Uterine smooth muscle cell (primary cell): ENCODE measurements around the gene SPATS2. TPM values are rescaled to one million over a fixed set of nuclear protein-coding genes. Genes with fewer than 3 reads are reported as not detected.

ENCODE experiments used
- total RNA-seq: library from RNA; depleted of rRNA; stranded (reverse); fragments of >200 nt; gene quantifications from 2 replicates; pipeline ENCODE4 v1.2.3, GENCODE V29; 2014

The SPATS2 gene
- total RNA-seq: 21.5 and 30.7 TPM in 2 replicates

GRCh38 chr12:49367381-49368239, at the start of gene SPATS2:
SPATS2 (plus strand) TSS chr12:49367462; CDS start chr12:49461013, 93,551 bp downstream.

GRCh38 chr12:49322708-49323523, 44.3 kb upstream of the SPATS2 start, which contains the start of gene TROAP:
TROAP (plus strand) TSS chr12:49323255; CDS start chr12:49323609, 354 bp downstream.

GRCh38 chr12:49336645-49337584, 30.3 kb upstream of the SPATS2 start, which contains the start of gene C1QL4:
C1QL4 (minus strand) TSS chr12:49337188; CDS start chr12:49336477, 711 bp downstream.

GRCh38 chr12:49346659-49347310, 20.5 kb upstream of the SPATS2 start, which contains the start of gene DNAJC22:
DNAJC22 (plus strand) TSS chr12:49346888; CDS start chr12:49348873, 1,985 bp downstream.

GRCh38 chr12:49538510-49539403, 171.5 kb downstream of the SPATS2 start, which contains the start of gene KCNH3:
KCNH3 (plus strand) TSS chr12:49539030; CDS start chr12:49539417, 387 bp downstream.

GRCh38 chr12:49567611-49568441, 200.6 kb downstream of the SPATS2 start, which contains the start of gene MCRS1:
MCRS1 (minus strand) TSS chr12:49568142; CDS start chr12:49566731, 1,411 bp downstream.

Other genes with a start within 250 kb of the SPATS2 start
- gene TUBA1B, start 236.1 kb upstream of the SPATS2 start, total RNA-seq: 1,583 and 3,940 TPM in 2 replicates
- gene TUBA1A, start 178.4 kb upstream of the SPATS2 start, total RNA-seq: 668 and 1,375 TPM in 2 replicates
- gene TUBA1C, start 102.4 kb upstream of the SPATS2 start, total RNA-seq: 298 and 933 TPM in 2 replicates
- 0.12 and 0.22 TPM in 2 replicates for gene PRPH, start 72.3 kb upstream of the SPATS2 start, total RNA-seq
- 9.4 and 19.1 TPM in 2 replicates for gene TROAP, start 44.2 kb upstream of the SPATS2 start, total RNA-seq
- 0.37 and 0.77 TPM in 2 replicates for gene C1QL4, start 30.3 kb upstream of the SPATS2 start, total RNA-seq
- 2.6 and 4.4 TPM in 2 replicates for gene DNAJC22, start 20.6 kb upstream of the SPATS2 start, total RNA-seq
- under 0.01 TPM in 1 of 2 replicates, not detected in the other for gene KCNH3, start 171.6 kb downstream of the SPATS2 start, total RNA-seq
- 53.7 and 71.7 TPM in 2 replicates for gene MCRS1, start 200.7 kb downstream of the SPATS2 start, total RNA-seq
- 0.12 and 0.22 TPM in 2 replicates for gene FAM186B, start 238.2 kb downstream of the SPATS2 start, total RNA-seq